T-cell (primary cell): ENCODE data around the gene NTMT2. TPM values are rescaled to one million over a fixed set of nuclear protein-coding genes. Genes with fewer than 3 reads are reported as not detected.

ENCODE experiments used
- ATAC-seq, 4 experiments: fragments of 200-7000 bp in 3 of 4; fragments of 150-1000 bp in 1 of 4; cut with Tn5 transposase; replicated peaks in 1 of 4; 1 replicate in 3 of 4; 2 replicates in 1 of 4; pipeline ENCODE4 v1.10.0; 2021; ENCODE audit warnings: moderate library complexity in 3 of 4, mild to moderate bottlenecking in 2 of 4, moderate number of reproducible peaks in 1 of 4
- CTCF ChIA-PET, 2 donors: fragments of 300-600 bp; sonication (Branson Sonifier 250); formaldehyde crosslinking; loops; one replicate each; lab custom pipeline; 2022; ENCODE audit warnings: antibody characterized with exemption in 2 of 2; lab: Charles Lee
- POLR2A ChIA-PET, 2 donors: fragments of 300-600 bp; sonication (Branson Sonifier 250); formaldehyde crosslinking; loops; one replicate each; lab custom pipeline; 2022; ENCODE audit warnings: antibody characterized with exemption in 2 of 2; lab: Charles Lee
- DNase-seq, 35 experiments: peaks; one replicate each; pipeline versions ENCODE4 v3.0.0 to v3.0.0-alpha.2; 2013 to 2023
- H3K27ac ChIP-seq: one replicate; pipeline ENCODE4 v1.5.1; 2013; ENCODE audit warnings: low read length
- H3K27me3 ChIP-seq, 2 experiments: replicated peaks in 1 of 2; 1 replicate in 1 of 2; 2 replicates in 1 of 2; pipeline versions ENCODE4 v1.6.1 to v1.7.0; 2013; ENCODE audit warnings: low read length in 1 of 2, mixed read lengths in 1 of 2; ENCODE audit not compliant: control insufficient read depth in 2 of 2, insufficient read depth in 2 of 2; ENCODE audit errors: extremely low read depth in 1 of 2
- H3K36me3 ChIP-seq, 2 donors: 1 replicate in 1 of 2; 2 replicates in 1 of 2; pipeline versions ENCODE4 v1.6.1 to v1.7.0; 2013; ENCODE audit warnings: low read length in 1 of 2; ENCODE audit not compliant: control insufficient read depth in 2 of 2, insufficient read depth in 1 of 2; ENCODE audit errors: extremely low read depth in 1 of 2
- H3K4me1 ChIP-seq, 2 experiments: 1 replicate in 1 of 2; 2 replicates in 1 of 2; pipeline versions ENCODE4 v1.6.1 to v1.7.0; 2013; ENCODE audit warnings: low read length in 2 of 2, mixed read lengths in 1 of 2; ENCODE audit not compliant: insufficient read depth in 2 of 2, control insufficient read depth in 1 of 2; ENCODE audit errors: extremely low read depth in 1 of 2
- H3K4me3 ChIP-seq, 2 donors: 1 replicate in 1 of 2; 2 replicates in 1 of 2; pipeline versions ENCODE4 v1.5.1 to v1.7.0; 2013; ENCODE audit warnings: mild to moderate bottlenecking in 2 of 2, low read length in 1 of 2, moderate library complexity in 1 of 2; ENCODE audit not compliant: control insufficient read depth in 1 of 2; ENCODE audit errors: extremely low read depth in 1 of 2
- H3K9me3 ChIP-seq: 2 replicates; pipeline ENCODE4 v1.7.0; 2013
- H3K27ac Mint-ChIP-seq, 2 donors: one replicate each; pipeline ENCODE4 v1.8.0; 2020 to 2021; ENCODE audit warnings: mild to moderate bottlenecking in 2 of 2, mixed read lengths in 2 of 2
- H3K27me3 Mint-ChIP-seq, 2 donors: one replicate each; pipeline ENCODE4 v1.8.0; 2021 to 2022; ENCODE audit warnings: mixed read lengths in 2 of 2
- H3K36me3 Mint-ChIP-seq: one replicate; pipeline ENCODE4 v1.8.0; 2021; ENCODE audit warnings: mixed read lengths
- H3K4me1 Mint-ChIP-seq, 3 donors: one replicate each; pipeline ENCODE4 v1.8.0; 2020 to 2022; ENCODE audit warnings: mixed read lengths in 3 of 3, mild to moderate bottlenecking in 1 of 3
- H3K4me3 Mint-ChIP-seq, 3 donors: one replicate each; pipeline ENCODE4 v1.8.0; 2020 to 2022; ENCODE audit warnings: mild to moderate bottlenecking in 3 of 3, mixed read lengths in 3 of 3, moderate library complexity in 3 of 3
- H3K9me3 Mint-ChIP-seq, 3 donors: one replicate each; pipeline ENCODE4 v1.8.0; 2020 to 2022; ENCODE audit warnings: mixed read lengths in 3 of 3
- WGBS: methylation state at CpG from one replicate; pipeline ENCODE4 v1.1.5; 2013; ENCODE audit warnings: missing lambda C conversion rate; ENCODE audit not compliant: insufficient coverage; 5-methylcytosine and 5-hydroxymethylcytosine counted together
- total RNA-seq, 35 experiments: library from RNA in 6 of 35; stranded (reverse) in 6 of 35; fragments of 120-200 nt in 1 of 35; gene quantifications; one replicate each; pipeline versions ENCODE4 v1.2.1 to v1.2.4 and lab custom pipeline; 2013 to 2026

NTMT2 gene
- total RNA-seq, 5 donors from 2014 or later (not counting 1 experiment from before 2014, with no cell fraction given), result not detected

GRCh38 chr1:170175484-170175883 is 29.7 kb downstream of the NTMT2 start:
- Histone ChIP-seq H3K36me3 (no peaks in the 10 kb centered on the region), H3K4me1 (no peaks in the 10 kb centered on the region), H3K27me3 (no peaks in the 10 kb centered on the region), H3K4me3 (no peak overlapping the region), H3K9me3 (no peaks in the 10 kb centered on the region), H3K27ac (no peak overlapping the region)
- no CpG with 5 or more reads among the region's 1 CpG for WGBS
- Mint-ChIP-seq H3K4me3 (no peak overlapping the region), H3K4me1 (no peaks in the 10 kb centered on the region), H3K36me3 (no peaks in the 10 kb centered on the region), H3K9me3 (peaks cover 3 to 16% (median 4%) of the 10 kb centered on the region in 3 donors), H3K27ac (no peak overlapping the region), H3K27me3 (peaks cover 0 to 2% of the 10 kb centered on the region in 2 donors)
- no peak for DNase-seq
- no peak for ATAC-seq
- ChIA-PET POLR2A (no interaction called here), CTCF (interaction anchor here in 1 of 2 donors (0.5 kb wide), 1 partner anchor 12 kb away, joined by 4 read pairs; no protein-coding TSS in a partner anchor)

GRCh38 chr1:170176772-170177171 is 31.0 kb downstream of the NTMT2 start:
- DNase-seq, result no peak
- no peaks in the 10 kb centered on the region for H3K4me1 ChIP-seq
- H3K36me3 ChIP-seq, result no peaks in the 10 kb centered on the region
- no peaks in the 10 kb centered on the region for H3K9me3 ChIP-seq
- no peak overlapping the region for H3K27ac ChIP-seq
- no peak overlapping the region for H3K4me3 ChIP-seq
- no peak overlapping the region for H3K27ac Mint-ChIP-seq
- no peaks in the 10 kb centered on the region for H3K36me3 Mint-ChIP-seq
- peaks cover 0 to 2% of the 10 kb centered on the region in 2 donors for H3K27me3 Mint-ChIP-seq
- peaks cover 0 to 5% (median 0%) of the 10 kb centered on the region in 3 donors for H3K9me3 Mint-ChIP-seq
- POLR2A ChIA-PET, result interaction anchor here in 1 of 2 donors (0.6 kb wide), 1 partner anchor 9 kb away, joined by 8 read pairs; no protein-coding TSS in a partner anchor
- CTCF ChIA-PET, result no interaction called here
- no peak overlapping the region for H3K4me3 Mint-ChIP-seq
- no peaks in the 10 kb centered on the region for H3K27me3 ChIP-seq
- 57% methylated on average over 3 of the region's 3 CpGs for WGBS
- no peaks in the 10 kb centered on the region for H3K4me1 Mint-ChIP-seq
- ATAC-seq, result no peak

- Mint-ChIP-seq H3K4me3 (no peak overlapping the region), H3K27ac (no peak overlapping the region), H3K9me3 (no peaks in the 10 kb centered on the region), H3K36me3 (no peaks in the 10 kb centered on the region), H3K27me3 (peaks cover 0 to 5% of the 10 kb centered on the region in 2 donors), H3K4me1 (no peaks in the 10 kb centered on the region)
- Histone ChIP-seq H3K9me3 (no peaks in the 10 kb centered on the region), H3K27me3 (no peaks in the 10 kb centered on the region), H3K27ac (no peak overlapping the region), H3K4me3 (no peak overlapping the region), H3K4me1 (no peaks in the 10 kb centered on the region), H3K36me3 (no peaks in the 10 kb centered on the region)
- ATAC-seq (no peak), DNase-seq (no peak)
- CTCF ChIA-PET, result no interaction called here
- WGBS, result 40% methylated on average over 1 of the region's 2 CpGs
- POLR2A ChIA-PET, result no interaction called here
These were observed 36.7 kb downstream of the NTMT2 start for GRCh38 chr1:170182442-170182841.

- peaks cover 0 to 16% of the 10 kb centered on the region in 2 experiments for H3K27me3 ChIP-seq
- CTCF ChIA-PET, result no interaction called here
- POLR2A ChIA-PET, result no interaction called here
- Mint-ChIP-seq H3K4me3 (no peak overlapping the region), H3K27me3 (peaks cover 11 to 21% of the 10 kb centered on the region in 2 donors), H3K4me1 (no peaks in the 10 kb centered on the region), H3K36me3 (no peaks in the 10 kb centered on the region), H3K27ac (no peak overlapping the region), H3K9me3 (peaks cover 11 to 30% (median 19%) of the 10 kb centered on the region in 3 donors)
- H3K27ac ChIP-seq, result no peak overlapping the region
- no peak overlapping the region for H3K4me3 ChIP-seq
- no peaks in the 10 kb centered on the region for H3K4me1 ChIP-seq
- no peaks in the 10 kb centered on the region for H3K9me3 ChIP-seq
- DNase-seq (no peak), ATAC-seq (no peak)
- H3K36me3 ChIP-seq, result no peaks in the 10 kb centered on the region
These were observed 46.8 kb downstream of the NTMT2 start for GRCh38 chr1:170192546-170192945.

GRCh38 chr1:170194451-170194850 is 48.7 kb downstream of the NTMT2 start:
- no CpG with 5 or more reads among the region's 1 CpG for WGBS

GRCh38 chr1:170196490-170197236 is 50.9 kb downstream of the NTMT2 start:
- H3K36me3 ChIP-seq, result no peaks in the 10 kb centered on the region

More at GRCh38 chr1:170194451-170194850, 48.7 kb downstream of the NTMT2 start:
- DNase-seq (no peak), ATAC-seq (no peak)
- Mint-ChIP-seq H3K27ac (no peak overlapping the region), H3K9me3 (peaks cover 3 to 15% (median 9%) of the 10 kb centered on the region in 3 donors), H3K36me3 (no peaks in the 10 kb centered on the region), H3K4me3 (no peak overlapping the region), H3K27me3 (peaks cover 22 to 27% of the 10 kb centered on the region in 2 donors), H3K4me1 (no peaks in the 10 kb centered on the region)
- Histone ChIP-seq H3K9me3 (no peaks in the 10 kb centered on the region), H3K27me3 (peaks cover 0 to 16% of the 10 kb centered on the region in 2 experiments), H3K36me3 (no peaks in the 10 kb centered on the region), H3K4me1 (no peaks in the 10 kb centered on the region), H3K27ac (no peak overlapping the region), H3K4me3 (no peak overlapping the region)
- POLR2A ChIA-PET, result interaction anchor here in 1 of 2 donors (0.6 kb wide), 1 partner anchor 29 kb away, joined by 5 read pairs; no protein-coding TSS in a partner anchor
- CTCF ChIA-PET, result no interaction called here

More at GRCh38 chr1:170196490-170197236, 50.9 kb downstream of the NTMT2 start:
- Mint-ChIP-seq H3K9me3 (peaks cover 0 to 3% (median 0%) of the 10 kb centered on the region in 3 donors), H3K27ac (no peak overlapping the region), H3K4me3 (no peak overlapping the region), H3K27me3 (peaks cover 25 to 31% of the 10 kb centered on the region in 2 donors), H3K4me1 (no peaks in the 10 kb centered on the region), H3K36me3 (no peaks in the 10 kb centered on the region)
- ChIA-PET POLR2A (no interaction called here), CTCF (no interaction called here)
- DNase-seq, result no peak
- Histone ChIP-seq H3K27ac (no peak overlapping the region), H3K4me1 (no peaks in the 10 kb centered on the region), H3K27me3 (peaks cover 0 to 9% of the 10 kb centered on the region in 2 experiments), H3K9me3 (no peaks in the 10 kb centered on the region), H3K4me3 (no peak overlapping the region)
- no CpG with 5 or more reads among the region's 2 CpGs for WGBS
- ATAC-seq, result no peak
